Neural cell (in vitro differentiated cells): ENCODE measurements around the gene PODXL2. TPM values are rescaled to one million over a fixed set of nuclear protein-coding genes. Genes with fewer than 3 reads are reported as not detected.

Experiments
- H2AFZ ChIP-seq: fragments of 200-600, 300-800 bp; sonication (generic), shearing (Covaris generic); 2 replicates; pipeline ENCODE4 v1.6.0; 2014; ENCODE audit warnings: low read depth, mild to moderate bottlenecking, antibody characterized with exemption, low read length, moderate library complexity
- H3F3A ChIP-seq: fragments of 200-600 bp; shearing (Covaris generic); 2 replicates; pipeline ENCODE4 v1.6.1; 2016; ENCODE audit warnings: mild to moderate bottlenecking, moderate library complexity, mixed read lengths, antibody characterized with exemption, low read length; ENCODE audit not compliant: insufficient read depth, poor library complexity, severe bottlenecking
- H3K27ac ChIP-seq: fragments of 200-600, 300-800 bp; sonication (generic), shearing (Covaris generic); 2 replicates; pipeline ENCODE4 v1.5.1; 2014; ENCODE audit warnings: mild to moderate bottlenecking, low read length, moderate library complexity
- H3K27me3 ChIP-seq: fragments of 300-800, 200-600 bp; sonication (generic), shearing (Covaris generic); 2 replicates; pipeline ENCODE4 v1.6.0; 2014; ENCODE audit warnings: mild to moderate bottlenecking, low read depth, low read length, moderate library complexity; ENCODE audit not compliant: insufficient read depth
- H3K36me3 ChIP-seq: fragments of 300-800, 200-600 bp; sonication (generic), shearing (Covaris generic); 2 replicates; pipeline ENCODE4 v1.5.1; 2014; ENCODE audit warnings: mild to moderate bottlenecking, antibody characterized with exemption, low read length, moderate library complexity; ENCODE audit not compliant: insufficient read depth
- H3K4me2 ChIP-seq: fragments of 300-800, 200-600 bp; sonication (generic), shearing (Covaris generic); 2 replicates; pipeline ENCODE4 v1.6.0; 2014; ENCODE audit warnings: mild to moderate bottlenecking, low read length
- H3K4me3 ChIP-seq: fragments of 300-800, 200-600 bp; sonication (generic), shearing (Covaris generic); 2 replicates; pipeline ENCODE4 v1.5.1; 2014; ENCODE audit warnings: mild to moderate bottlenecking, low read length, moderate library complexity
- H3K79me2 ChIP-seq: fragments of 200-600 bp; shearing (Covaris generic); replicated peaks from 2 replicates; pipeline ENCODE4 v1.6.0; 2014; ENCODE audit warnings: mild to moderate bottlenecking, low read length, moderate library complexity; ENCODE audit not compliant: insufficient read depth
- H3K9ac ChIP-seq: fragments of 300-800, 200-600 bp; sonication (generic), shearing (Covaris generic); 2 replicates; pipeline ENCODE4 v1.6.1; 2016; ENCODE audit warnings: mild to moderate bottlenecking, low read length, mixed read lengths
- H3K9me2 ChIP-seq: fragments of 200-600 bp; shearing (Covaris generic); 2 replicates; pipeline ENCODE4 v1.6.1; 2016; ENCODE audit warnings: mild to moderate bottlenecking, low read length, mixed read lengths; ENCODE audit not compliant: insufficient read depth
- H3K9me3 ChIP-seq: fragments of 200-600, 300-800 bp; sonication (generic), shearing (Covaris generic); 2 replicates; pipeline ENCODE4 v1.6.1; 2016; ENCODE audit warnings: mild to moderate bottlenecking, mixed run types, low read length, moderate library complexity, mixed read lengths
- H4K20me1 ChIP-seq: fragments of 200-600 bp; shearing (Covaris generic); 2 replicates; pipeline ENCODE4 v1.6.1; 2016; ENCODE audit warnings: mild to moderate bottlenecking, mixed run types; ENCODE audit not compliant: insufficient read depth
- EP300 ChIP-seq: fragments of 450-650 bp; conservative IDR thresholded peaks from 2 replicates; pipeline ENCODE4 v1.6.1; 2014; ENCODE audit warnings: antibody characterized with exemption, mild to moderate bottlenecking, moderate library complexity; ENCODE audit not compliant: poor library complexity, severe bottlenecking
- EZH2 ChIP-seq: fragments of 200-600, 300-800 bp; shearing (Covaris generic), sonication (generic); IDR thresholded peaks from 2 replicates; pipeline ENCODE4 v1.6.1; 2014; ENCODE audit warnings: antibody characterized with exemption, low read length, borderline replicate concordance, mild to moderate bottlenecking; ENCODE audit not compliant: insufficient read depth, poor library complexity, severe bottlenecking
- MXI1 ChIP-seq: fragments of 450-650 bp; conservative IDR thresholded peaks from 2 replicates; pipeline ENCODE4 v1.6.1; 2014; ENCODE audit warnings: antibody characterized with exemption, mild to moderate bottlenecking; ENCODE audit not compliant: poor library complexity, severe bottlenecking
- POLR2AphosphoS5 ChIP-seq: IDR thresholded peaks from 2 replicates; pipeline ENCODE4 v1.6.1; 2012
- RAD21 ChIP-seq: fragments of 450-650 bp; conservative IDR thresholded peaks from 2 replicates; pipeline ENCODE4 v1.6.1; 2014; ENCODE audit warnings: antibody characterized with exemption, mild to moderate bottlenecking, moderate library complexity
- REST ChIP-seq: IDR thresholded peaks from 2 replicates; pipeline ENCODE4 v1.6.1; 2012; ENCODE audit warnings: borderline replicate concordance
- SMC3 ChIP-seq: fragments of 450-650 bp; conservative IDR thresholded peaks from 2 replicates; pipeline ENCODE4 v1.6.1; 2014; ENCODE audit warnings: antibody characterized with exemption, mild to moderate bottlenecking, moderate library complexity; ENCODE audit not compliant: poor library complexity
- TAF1 ChIP-seq: IDR thresholded peaks from 2 replicates; pipeline ENCODE4 v1.6.1; 2012; ENCODE audit warnings: low read depth
- polyA plus RNA-seq: library from polyadenylated mRNA; depleted of rRNA; stranded (reverse); fragments of >200 nt; gene quantifications from 2 replicates; pipeline ENCODE4 v1.2.3, GENCODE V29; 2014
- TF ChIP-seq, protein P1 (sequence below): fragments of 450-650 bp; IDR thresholded peaks from 2 replicates; pipeline ENCODE4 v1.5.1; 2014; ENCODE audit warnings: antibody characterized with exemption, mild to moderate bottlenecking, moderate library complexity; ENCODE audit not compliant: poor library complexity, severe bottlenecking

The PODXL2 gene
- polyA plus RNA-seq, 1 donor from 2014 or later, result 266 TPM

GRCh38 chr3:127647166-127647844 is 18.3 kb downstream of the PODXL2 start:
- H3K9ac ChIP-seq, result no peak overlapping the region
- H3K4me3 ChIP-seq, result no peak overlapping the region
- H3K9me3 ChIP-seq, result no peaks in the 10 kb centered on the region
- no peak overlapping the region for H2AFZ ChIP-seq
- no peaks in the 10 kb centered on the region for H3F3A ChIP-seq
- H3K27ac ChIP-seq, result no peak overlapping the region
- TF ChIP-seq REST (no peak), RAD21 (no peak), EZH2 (no peak), EP300 (no peak), MXI1 (no peak), SMC3 (no peak), TAF1 (no peak), POLR2AphosphoS5 (no peak)
- TF ChIP-seq, protein P1, sequence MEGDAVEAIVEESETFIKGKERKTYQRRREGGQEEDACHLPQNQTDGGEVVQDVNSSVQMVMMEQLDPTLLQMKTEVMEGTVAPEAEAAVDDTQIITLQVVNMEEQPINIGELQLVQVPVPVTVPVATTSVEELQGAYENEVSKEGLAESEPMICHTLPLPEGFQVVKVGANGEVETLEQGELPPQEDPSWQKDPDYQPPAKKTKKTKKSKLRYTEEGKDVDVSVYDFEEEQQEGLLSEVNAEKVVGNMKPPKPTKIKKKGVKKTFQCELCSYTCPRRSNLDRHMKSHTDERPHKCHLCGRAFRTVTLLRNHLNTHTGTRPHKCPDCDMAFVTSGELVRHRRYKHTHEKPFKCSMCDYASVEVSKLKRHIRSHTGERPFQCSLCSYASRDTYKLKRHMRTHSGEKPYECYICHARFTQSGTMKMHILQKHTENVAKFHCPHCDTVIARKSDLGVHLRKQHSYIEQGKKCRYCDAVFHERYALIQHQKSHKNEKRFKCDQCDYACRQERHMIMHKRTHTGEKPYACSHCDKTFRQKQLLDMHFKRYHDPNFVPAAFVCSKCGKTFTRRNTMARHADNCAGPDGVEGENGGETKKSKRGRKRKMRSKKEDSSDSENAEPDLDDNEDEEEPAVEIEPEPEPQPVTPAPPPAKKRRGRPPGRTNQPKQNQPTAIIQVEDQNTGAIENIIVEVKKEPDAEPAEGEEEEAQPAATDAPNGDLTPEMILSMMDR, result no peak
- H3K4me2 ChIP-seq, result no peak overlapping the region
- H4K20me1 ChIP-seq, result peaks cover 4% of the 10 kb centered on the region
- no peaks in the 10 kb centered on the region for H3K27me3 ChIP-seq
- no peaks in the 10 kb centered on the region for H3K79me2 ChIP-seq
- peaks cover 4% of the 10 kb centered on the region for H3K36me3 ChIP-seq
- H3K9me2 ChIP-seq, result no peaks in the 10 kb centered on the region

GRCh38 chr3:127647845-127648204 is 18.8 kb downstream of the PODXL2 start:
- TF ChIP-seq EP300 (no peak), EZH2 (no peak), TAF1 (no peak), SMC3 (no peak), POLR2AphosphoS5 (no peak), REST (no peak), RAD21 (no peak), MXI1 (no peak)
- TF ChIP-seq, protein P1, result no peak
- Histone ChIP-seq H3F3A (no peaks in the 10 kb centered on the region), H3K4me2 (no peak overlapping the region), H3K79me2 (no peaks in the 10 kb centered on the region), H3K9me3 (no peaks in the 10 kb centered on the region), H3K36me3 (peaks cover 4% of the 10 kb centered on the region), H2AFZ (no peak overlapping the region), H3K27ac (no peak overlapping the region), H3K27me3 (no peaks in the 10 kb centered on the region), H3K9me2 (no peaks in the 10 kb centered on the region), H3K9ac (no peak overlapping the region), H3K4me3 (no peak overlapping the region), H4K20me1 (peaks cover 4% of the 10 kb centered on the region)
